HCT116 (cell line): Measurements from ENCODE around the gene TLE7. TPM values are rescaled to one million over a fixed set of nuclear protein-coding genes. Genes with fewer than 3 reads are reported as not detected.

ENCODE experiments used
- ATAC-seq: fragments of 200-7000 bp; cut with Tn5 transposase; 2 replicates; pipeline ENCODE4 v1.9.1; 2020; ENCODE audit warnings: mild to moderate bottlenecking, moderate library complexity
- BruUV-seq: library from RNA; stranded (reverse); fragments of 400-500 nt; replicated peaks from 2 replicates; lab custom pipeline; 2021; lab: Mats Ljungman, UMichigan
- CTCF ChIA-PET: fragments of 300-600 bp; sonication (Branson Sonifier 250); formaldehyde crosslinking; loops from one replicate; lab custom pipeline; 2021; ENCODE audit warnings: antibody characterized with exemption; lab: Charles Lee
- POLR2A ChIA-PET: fragments of 300-600, 350-600 bp; sonication (Branson Sonifier 250); formaldehyde crosslinking; loops from one replicate; lab custom pipeline; 2021; ENCODE audit warnings: antibody characterized with exemption; lab: Charles Lee
- RAD21 ChIA-PET, 2 experiments: fragments of 300-600 bp; sonication (Branson Sonifier 250); formaldehyde crosslinking; loops; one replicate each; lab custom pipeline; 2023; ENCODE audit warnings: low total read pairs in 2 of 2; ENCODE audit not compliant: uncharacterized antibody in 2 of 2, unreplicated experiment in 2 of 2, low non-redundant PET in 1 of 2; lab: Charles Lee
- DNase-seq: peaks from one replicate; pipeline ENCODE4 v3.0.0-alpha.2; 2010; ENCODE audit warnings: low read depth, low spot score
- H2AFZ ChIP-seq: fragments of 200-600 bp; shearing (Covaris generic), sonication (generic); 2 replicates; pipeline ENCODE4 v1.6.1; 2017; ENCODE audit warnings: low read depth, mixed run types, mixed read lengths, antibody characterized with exemption, low read length; ENCODE audit not compliant: poor library complexity, severe bottlenecking
- H3K27ac ChIP-seq: 2 replicates; pipeline ENCODE4 v1.5.1; 2012; ENCODE audit warnings: low read depth, low read length
- H3K27me3 ChIP-seq: fragments of 200-600 bp; sonication (generic); 2 replicates; pipeline ENCODE4 v1.6.1; 2016; ENCODE audit warnings: mixed run types, low read length, mixed read lengths; ENCODE audit not compliant: insufficient read depth
- H3K36me3 ChIP-seq, 2 experiments: fragments of 200-500 bp in 1 of 2; fragments of 200-600 bp in 1 of 2; sonication (Bioruptor generic) in 1 of 2; sonication (generic) in 1 of 2; 2 replicates each; pipeline versions ENCODE4 v1.5.1 to v1.6.1; 2014 to 2016; ENCODE audit warnings: low read length in 2 of 2, inconsistent platforms in 1 of 2, mixed read lengths in 1 of 2, mixed run types in 1 of 2; ENCODE audit not compliant: insufficient read depth in 2 of 2, control insufficient read depth in 1 of 2
- H3K4me1 ChIP-seq, 2 experiments: fragments of 200-600 bp in 1 of 2; sonication (generic) in 1 of 2; 2 replicates each; pipeline versions ENCODE4 v1.5.1 to v1.6.1; 2012 to 2017; ENCODE audit warnings: low read length in 2 of 2, inconsistent platforms in 1 of 2, mild to moderate bottlenecking in 1 of 2, mixed read lengths in 1 of 2, mixed run types in 1 of 2, moderate library complexity in 1 of 2; ENCODE audit not compliant: insufficient read depth in 2 of 2, control insufficient read depth in 1 of 2
- H3K4me2 ChIP-seq: fragments of 200-600 bp; sonication (generic); 2 replicates; pipeline ENCODE4 v1.6.1; 2017; ENCODE audit warnings: mixed run types, low read length, mixed read lengths
- H3K4me3 ChIP-seq, 2 experiments: fragments of 200-600 bp in 1 of 2; sonication (generic) in 1 of 2; replicated peaks in 1 of 2; 2 replicates each; pipeline ENCODE4 v1.5.1; 2011 to 2016; ENCODE audit warnings: low read length in 2 of 2, control low read depth in 1 of 2, low read depth in 1 of 2, mild to moderate bottlenecking in 1 of 2, mixed read lengths in 1 of 2, mixed run types in 1 of 2
- H3K79me2 ChIP-seq: fragments of 200-600 bp; sonication (generic); 2 replicates; pipeline ENCODE4 v1.6.1; 2017; ENCODE audit warnings: mild to moderate bottlenecking, mixed run types, low read length, moderate library complexity, mixed read lengths; ENCODE audit not compliant: insufficient read depth
- H3K9ac ChIP-seq: fragments of 200-600 bp; sonication (generic); 2 replicates; pipeline ENCODE4 v1.6.1; 2016; ENCODE audit warnings: low read length, mixed read lengths
- H3K9me2 ChIP-seq: fragments of 200-600 bp; sonication (generic), shearing (Covaris generic); 2 replicates; pipeline ENCODE4 v1.6.1; 2017; ENCODE audit warnings: mixed run types, mild to moderate bottlenecking, moderate library complexity; ENCODE audit not compliant: insufficient read depth
- H3K9me3 ChIP-seq, 2 experiments: fragments of 200-500 bp in 1 of 2; fragments of 200-600 bp in 1 of 2; sonication (Bioruptor generic) in 1 of 2; sonication (generic) in 1 of 2; 2 replicates each; pipeline ENCODE4 v1.6.1; 2014 to 2017; ENCODE audit warnings: low read length in 2 of 2, mixed read lengths in 2 of 2, inconsistent platforms in 1 of 2, low read depth in 1 of 2, mild to moderate bottlenecking in 1 of 2, mixed run types in 1 of 2, moderate library complexity in 1 of 2; ENCODE audit not compliant: control insufficient read depth in 1 of 2, insufficient read depth in 1 of 2
- H4K20me1 ChIP-seq: fragments of 200-600 bp; sonication (generic), shearing (Covaris generic); 2 replicates; pipeline ENCODE4 v1.6.1; 2017; ENCODE audit warnings: mixed run types, mild to moderate bottlenecking, moderate library complexity; ENCODE audit not compliant: insufficient read depth
- ATF3 ChIP-seq: IDR thresholded peaks from 2 replicates; pipeline ENCODE4 v1.6.1; 2012
- CBX3 ChIP-seq: IDR thresholded peaks from 2 replicates; pipeline ENCODE4 v1.6.1; 2012; ENCODE audit warnings: low read depth
- ELF1 ChIP-seq: IDR thresholded peaks from 2 replicates; pipeline ENCODE4 v1.6.1; 2012; ENCODE audit warnings: low read depth, borderline replicate concordance
- EZH2 ChIP-seq: fragments of 200-600 bp; sonication (generic); IDR thresholded peaks from 2 replicates; pipeline ENCODE4 v1.6.1; 2017; ENCODE audit warnings: antibody characterized with exemption, mixed run types
- FOSL1 ChIP-seq: IDR thresholded peaks from 2 replicates; pipeline ENCODE4 v1.6.1; 2012; ENCODE audit warnings: low read depth
- POLR2A ChIP-seq: IDR thresholded peaks from 2 replicates; pipeline ENCODE4 v1.7.0; 2011; ENCODE audit warnings: borderline replicate concordance; ENCODE audit not compliant: insufficient read depth, insufficient read length; ENCODE audit errors: extremely low read depth
- RAD21 ChIP-seq: IDR thresholded peaks from 2 replicates; pipeline ENCODE4 v1.6.1; 2012; ENCODE audit warnings: low read depth, mild to moderate bottlenecking
- SIN3A ChIP-seq: IDR thresholded peaks from 2 replicates; pipeline ENCODE4 v1.6.1; 2012; ENCODE audit warnings: low read depth
- SP1 ChIP-seq: IDR thresholded peaks from 2 replicates; pipeline ENCODE4 v1.6.1; 2012; ENCODE audit warnings: low read depth
- YY1 ChIP-seq: IDR thresholded peaks from 2 replicates; pipeline ENCODE4 v1.6.1; 2011; ENCODE audit warnings: low read length, low read depth, moderate library complexity, mild to moderate bottlenecking; ENCODE audit not compliant: insufficient replicate concordance; ENCODE audit errors: extremely low read depth
- intact Hi-C: fragments of 100-400 bp; cut with micrococcal nuclease; formaldehyde crosslinking; loops from 2 replicates; pipeline ENCODE4 v1.10.0; 2022
- total RNA-seq: library from RNA; stranded (reverse); gene quantifications from one replicate; pipeline ENCODE4 v1.2.1, GENCODE V29; 2021; ENCODE audit not compliant: unreplicated experiment
- TF ChIP-seq, protein P1 (sequence below): IDR thresholded peaks from 2 replicates; pipeline ENCODE4 v1.6.1; 2012
- TF ChIP-seq, protein P2 (sequence below): IDR thresholded peaks from 2 replicates; pipeline ENCODE4 v1.6.1; 2011; ENCODE audit warnings: mild to moderate bottlenecking, low read length, moderate library complexity; ENCODE audit not compliant: insufficient replicate concordance; ENCODE audit errors: extremely low read depth
- TF ChIP-seq, protein P3 (sequence below): IDR thresholded peaks from 2 replicates; pipeline ENCODE4 v1.6.1; 2012; ENCODE audit warnings: low read depth

Gene TLE7
- total RNA-seq, 1 experiment from 2014 or later = not detected

GRCh38 chr16:71453036-71453435 lies 11.2 kb upstream of the TLE7 start:
- Histone ChIP-seq H2AFZ (no peak overlapping the region), H3K4me1 (no peaks in the 10 kb centered on the region), H3K9me2 (no peaks in the 10 kb centered on the region), H3K27ac (no peak overlapping the region), H4K20me1 (no peaks in the 10 kb centered on the region), H3K4me2 (no peak overlapping the region), H3K9ac (no peak overlapping the region), H3K4me3 (no peak overlapping the region), H3K36me3 (peaks cover 2 to 47% of the 10 kb centered on the region in 2 experiments; a peak in 2 of 4 replicates), H3K27me3 (no peaks in the 10 kb centered on the region), H3K79me2 (no peaks in the 10 kb centered on the region), H3K9me3 (peaks cover 19 to 21% of the 10 kb centered on the region in 2 experiments; a peak in 3 of 4 replicates)
- no peak for DNase-seq
- ChIA-PET RAD21 (no interaction called here), CTCF (no interaction called here), POLR2A (no interaction called here)
- intact Hi-C loops = loop anchor here (5.0 kb wide), 1 partner anchor 39 kb away; no protein-coding TSS in a partner anchor
- no peak for ATAC-seq
- TF ChIP-seq, protein P1, sequence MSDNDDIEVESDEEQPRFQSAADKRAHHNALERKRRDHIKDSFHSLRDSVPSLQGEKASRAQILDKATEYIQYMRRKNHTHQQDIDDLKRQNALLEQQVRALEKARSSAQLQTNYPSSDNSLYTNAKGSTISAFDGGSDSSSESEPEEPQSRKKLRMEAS = no peak
- TF ChIP-seq CBX3 = no peak
- TF ChIP-seq RAD21 = no peak
- no peak for TF ChIP-seq FOSL1
- TF ChIP-seq, protein P2, sequence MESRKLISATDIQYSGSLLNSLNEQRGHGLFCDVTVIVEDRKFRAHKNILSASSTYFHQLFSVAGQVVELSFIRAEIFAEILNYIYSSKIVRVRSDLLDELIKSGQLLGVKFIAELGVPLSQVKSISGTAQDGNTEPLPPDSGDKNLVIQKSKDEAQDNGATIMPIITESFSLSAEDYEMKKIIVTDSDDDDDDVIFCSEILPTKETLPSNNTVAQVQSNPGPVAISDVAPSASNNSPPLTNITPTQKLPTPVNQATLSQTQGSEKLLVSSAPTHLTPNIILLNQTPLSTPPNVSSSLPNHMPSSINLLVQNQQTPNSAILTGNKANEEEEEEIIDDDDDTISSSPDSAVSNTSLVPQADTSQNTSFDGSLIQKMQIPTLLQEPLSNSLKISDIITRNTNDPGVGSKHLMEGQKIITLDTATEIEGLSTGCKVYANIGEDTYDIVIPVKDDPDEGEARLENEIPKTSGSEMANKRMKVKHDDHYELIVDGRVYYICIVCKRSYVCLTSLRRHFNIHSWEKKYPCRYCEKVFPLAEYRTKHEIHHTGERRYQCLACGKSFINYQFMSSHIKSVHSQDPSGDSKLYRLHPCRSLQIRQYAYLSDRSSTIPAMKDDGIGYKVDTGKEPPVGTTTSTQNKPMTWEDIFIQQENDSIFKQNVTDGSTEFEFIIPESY = no peak
- TF ChIP-seq POLR2A = no peak
- no peak for TF ChIP-seq YY1
- no peak for TF ChIP-seq SP1
- no peak for TF ChIP-seq EZH2
- TF ChIP-seq ELF1 = no peak
- TF ChIP-seq, protein P3, sequence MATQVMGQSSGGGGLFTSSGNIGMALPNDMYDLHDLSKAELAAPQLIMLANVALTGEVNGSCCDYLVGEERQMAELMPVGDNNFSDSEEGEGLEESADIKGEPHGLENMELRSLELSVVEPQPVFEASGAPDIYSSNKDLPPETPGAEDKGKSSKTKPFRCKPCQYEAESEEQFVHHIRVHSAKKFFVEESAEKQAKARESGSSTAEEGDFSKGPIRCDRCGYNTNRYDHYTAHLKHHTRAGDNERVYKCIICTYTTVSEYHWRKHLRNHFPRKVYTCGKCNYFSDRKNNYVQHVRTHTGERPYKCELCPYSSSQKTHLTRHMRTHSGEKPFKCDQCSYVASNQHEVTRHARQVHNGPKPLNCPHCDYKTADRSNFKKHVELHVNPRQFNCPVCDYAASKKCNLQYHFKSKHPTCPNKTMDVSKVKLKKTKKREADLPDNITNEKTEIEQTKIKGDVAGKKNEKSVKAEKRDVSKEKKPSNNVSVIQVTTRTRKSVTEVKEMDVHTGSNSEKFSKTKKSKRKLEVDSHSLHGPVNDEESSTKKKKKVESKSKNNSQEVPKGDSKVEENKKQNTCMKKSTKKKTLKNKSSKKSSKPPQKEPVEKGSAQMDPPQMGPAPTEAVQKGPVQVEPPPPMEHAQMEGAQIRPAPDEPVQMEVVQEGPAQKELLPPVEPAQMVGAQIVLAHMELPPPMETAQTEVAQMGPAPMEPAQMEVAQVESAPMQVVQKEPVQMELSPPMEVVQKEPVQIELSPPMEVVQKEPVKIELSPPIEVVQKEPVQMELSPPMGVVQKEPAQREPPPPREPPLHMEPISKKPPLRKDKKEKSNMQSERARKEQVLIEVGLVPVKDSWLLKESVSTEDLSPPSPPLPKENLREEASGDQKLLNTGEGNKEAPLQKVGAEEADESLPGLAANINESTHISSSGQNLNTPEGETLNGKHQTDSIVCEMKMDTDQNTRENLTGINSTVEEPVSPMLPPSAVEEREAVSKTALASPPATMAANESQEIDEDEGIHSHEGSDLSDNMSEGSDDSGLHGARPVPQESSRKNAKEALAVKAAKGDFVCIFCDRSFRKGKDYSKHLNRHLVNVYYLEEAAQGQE = no peak
- TF ChIP-seq SIN3A = no peak
- TF ChIP-seq ATF3 = no peak
- BruUV-seq = no TSS peak
